GM18909 (cell line): Measurements from ENCODE around the gene PLB1.
A peak's percentile ranks its signal among the peaks of the same experiment; 100 is the strongest.

Source experiments
- ATAC-seq: cut with Tn5 transposase; IDR thresholded peaks from one replicate; pipeline ENCODE4 v1.9.1; 2021; ENCODE audit warnings: mild to moderate bottlenecking; ENCODE audit not compliant: unreplicated experiment, poor library complexity

The PLB1 gene

DNA sequence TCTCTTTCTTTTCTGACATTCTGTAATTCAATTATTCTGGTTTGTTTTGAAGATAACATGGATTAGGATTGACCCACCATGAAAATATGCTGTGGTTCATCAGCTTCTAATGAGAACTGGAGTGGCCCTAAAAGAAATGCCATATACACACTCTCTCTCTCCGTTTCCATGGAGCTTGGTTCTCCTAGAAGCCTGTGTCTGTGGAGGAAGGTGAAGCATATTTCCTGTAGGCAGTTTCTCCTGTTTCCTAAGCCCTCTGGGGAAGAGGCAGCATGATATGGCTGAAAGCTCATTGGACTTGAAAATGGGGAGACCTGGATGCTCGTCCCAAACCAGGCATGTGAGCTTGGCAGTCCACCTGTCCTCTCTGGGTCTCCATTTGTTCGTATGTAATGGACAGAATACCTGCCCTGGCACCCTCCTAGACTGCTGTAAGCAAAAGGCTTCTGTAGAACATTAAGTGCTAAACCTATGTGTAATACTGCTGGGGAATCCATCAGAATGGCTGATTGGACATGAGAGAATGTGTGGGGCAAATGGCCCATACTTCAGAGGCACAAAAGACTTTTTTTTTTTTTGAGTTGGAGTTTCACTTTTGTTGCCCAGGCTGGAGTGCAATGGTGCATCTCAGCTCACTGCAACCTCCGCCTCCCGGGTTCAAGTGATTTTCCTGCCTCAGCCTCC is 180.4 kb downstream of the PLB1 start:
- no peak for ATAC-seq

DNA sequence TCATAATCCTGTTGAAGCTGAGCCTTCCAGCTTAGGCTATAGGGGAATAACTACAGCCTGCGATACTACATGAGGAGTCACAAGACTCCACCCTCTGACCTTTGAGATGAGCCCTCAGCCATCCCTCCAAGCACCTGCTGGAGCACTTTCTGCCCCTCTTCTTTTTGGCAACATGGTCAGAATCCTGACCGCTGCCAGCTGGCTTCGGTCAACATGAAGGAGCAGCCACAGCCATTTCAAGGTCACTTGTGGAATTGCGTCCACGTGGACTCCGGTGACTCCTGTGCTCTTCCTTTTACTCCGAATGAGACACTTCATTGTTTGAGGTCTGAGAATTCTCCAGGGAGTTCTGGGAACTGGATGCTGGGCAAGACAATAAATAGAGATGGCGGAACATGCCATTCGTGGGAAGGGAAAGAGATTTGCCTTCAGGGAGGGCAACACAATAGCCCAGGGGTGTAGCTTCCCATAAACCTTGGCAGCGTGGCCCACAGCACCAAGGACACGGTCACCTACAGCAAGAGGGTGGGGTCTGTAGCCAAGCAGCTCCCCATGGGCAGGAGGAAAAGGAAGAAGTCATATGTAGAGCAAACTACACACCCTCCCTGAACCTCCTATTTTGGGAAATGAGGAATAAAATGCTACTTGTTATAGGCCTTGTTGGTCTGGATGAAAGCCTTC is 182.5 kb downstream of the PLB1 start:
- ATAC-seq: no peak

DNA sequence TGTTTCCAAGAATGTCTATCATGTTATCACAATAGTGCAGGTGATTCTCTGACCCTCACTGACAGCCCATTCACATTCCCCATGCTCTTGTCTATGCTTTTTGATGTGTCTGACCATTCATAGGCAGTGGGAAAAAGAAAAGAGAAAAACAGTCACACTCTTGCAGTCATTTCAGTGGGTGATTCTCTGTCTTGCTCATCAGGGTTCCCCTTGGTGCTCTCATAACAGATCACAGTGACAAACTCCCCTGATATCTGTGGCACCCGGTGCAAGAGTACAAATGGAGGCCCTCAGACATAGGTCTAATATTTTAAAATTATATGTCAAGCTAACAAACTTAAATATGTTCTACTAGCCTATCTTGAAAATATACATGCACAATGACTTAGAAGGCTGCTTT is 183.1 kb downstream of the PLB1 start:
- no peak for ATAC-seq

DNA sequence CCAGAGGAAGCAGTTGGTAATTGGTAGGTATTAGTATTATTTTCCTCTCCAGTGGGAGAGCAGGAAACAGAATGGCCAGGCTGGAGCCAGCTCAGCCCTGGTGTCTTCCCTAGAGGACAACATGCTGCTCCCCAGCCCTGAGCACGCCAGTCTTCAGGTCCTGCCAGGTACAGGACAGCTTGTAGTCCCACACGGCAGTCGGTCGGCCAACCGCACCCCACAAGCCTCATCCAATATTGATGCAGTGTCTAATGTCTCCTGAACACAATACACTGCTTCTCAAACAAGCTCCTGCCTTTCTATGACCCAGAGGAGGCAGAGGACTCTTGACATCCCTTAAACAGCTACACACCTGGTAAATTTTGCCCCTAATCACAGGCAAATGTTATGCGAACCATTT is 184.8 kb downstream of the PLB1 start:
- no peak for ATAC-seq

- peak; percentile 89 for ATAC-seq
Measured at GRCh38 chr2:28681158-28681571, 185.3 kb downstream of the PLB1 start.

GRCh38 chr2:28681606-28682005 is 185.7 kb downstream of the PLB1 start:
- peak; percentile 16 for ATAC-seq

DNA sequence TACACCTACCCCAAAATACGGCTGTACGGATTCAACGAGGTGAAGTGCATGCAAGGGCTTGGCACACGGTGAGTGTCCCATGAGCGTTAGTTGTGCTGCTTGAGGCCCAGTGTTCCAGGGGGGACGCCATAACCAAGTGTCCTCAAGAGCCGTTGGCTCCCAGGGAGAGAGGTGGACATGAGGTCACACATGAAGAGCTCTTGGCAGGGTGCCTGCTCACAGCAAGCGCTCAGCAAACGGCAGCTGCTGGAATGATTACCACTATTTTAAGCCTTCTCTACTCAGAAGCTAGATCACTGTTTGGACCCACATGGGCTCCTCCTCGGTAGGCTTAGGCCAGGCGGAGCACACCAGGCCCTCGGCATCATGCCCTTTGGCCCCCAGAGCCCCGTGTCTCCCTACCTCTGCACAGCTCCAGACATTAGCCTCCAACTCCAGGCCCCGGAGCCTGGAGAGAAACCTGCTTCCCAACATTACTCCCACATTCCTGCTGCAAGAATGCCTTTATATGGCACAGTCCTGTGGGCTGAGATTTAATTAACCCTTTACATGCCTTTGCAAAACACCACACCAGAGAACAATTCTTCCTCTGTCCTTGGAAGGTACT is 187.3 kb downstream of the PLB1 start:
- ATAC-seq: no peak

DNA sequence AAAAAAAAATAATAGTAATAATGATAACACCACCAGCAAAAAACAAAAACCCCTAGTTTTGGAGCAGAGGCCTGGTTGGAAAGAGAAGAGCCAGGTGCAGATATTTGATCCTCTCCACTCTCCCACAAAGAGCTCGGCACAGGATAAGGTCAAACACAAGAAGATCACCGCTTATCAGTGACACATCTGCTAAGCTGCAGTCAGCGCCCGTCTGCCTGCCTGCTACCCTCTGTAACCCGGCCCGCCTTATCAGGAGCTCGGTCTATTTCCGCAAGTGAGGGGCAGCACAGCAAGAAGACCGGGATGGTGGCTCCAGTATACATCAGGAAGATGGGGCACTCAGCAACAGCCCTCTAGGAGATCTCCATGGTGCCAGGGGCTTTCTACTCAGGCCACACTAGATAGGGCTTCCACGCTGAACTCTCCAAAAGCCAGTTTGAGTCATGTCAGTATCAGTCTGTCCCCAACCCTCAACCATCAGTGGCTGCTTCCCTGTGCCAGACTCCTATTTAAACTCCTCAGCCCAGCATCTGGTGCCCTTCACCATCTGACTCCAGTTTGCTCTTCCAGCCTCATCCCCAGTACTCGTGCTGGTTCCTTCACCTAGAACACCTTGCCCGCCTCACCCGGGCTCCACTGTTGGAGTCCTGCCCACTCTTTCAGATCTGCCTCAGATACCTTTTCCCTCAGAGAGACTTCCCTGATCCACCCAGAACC is 188.4 kb downstream of the PLB1 start:
- no peak for ATAC-seq

DNA sequence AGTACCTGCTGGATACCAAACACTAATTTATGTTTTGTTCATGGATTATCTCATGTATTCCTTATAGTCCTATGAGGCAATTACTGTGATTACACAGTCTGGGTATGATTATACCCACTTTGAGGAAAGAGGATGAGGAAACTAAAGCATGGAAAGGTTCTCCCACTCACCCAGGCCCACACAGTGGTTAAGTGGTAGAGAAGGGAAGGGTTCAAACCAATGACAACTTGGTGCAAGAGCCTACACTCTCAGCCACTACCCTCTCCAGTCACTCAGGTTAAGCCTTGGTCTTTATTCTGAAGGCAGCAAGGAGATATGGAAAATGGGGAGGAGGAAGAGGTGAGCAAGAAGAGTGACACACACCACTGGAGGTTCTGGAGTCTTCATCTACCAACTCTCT is 191.3 kb downstream of the PLB1 start:
- ATAC-seq: no peak

- ATAC-seq: no peak
Measured at GRCh38 chr2:28687640-28688385, 192.0 kb downstream of the PLB1 start.

- no peak for ATAC-seq
Measured at GRCh38 chr2:28688818-28689217, 193.0 kb downstream of the PLB1 start.

GRCh38 chr2:28689771-28690170 is 193.9 kb downstream of the PLB1 start:
- ATAC-seq: no peak

- ATAC-seq: no peak
Measured at GRCh38 chr2:28692411-28692810, 196.6 kb downstream of the PLB1 start.

GRCh38 chr2:28693223-28693622 is 197.4 kb downstream of the PLB1 start:
- ATAC-seq: no peak
